H7 (cell line): ENCODE data around the gene DNM3. TPM values are rescaled to one million over a fixed set of nuclear protein-coding genes. Genes with fewer than 3 reads are reported as not detected.

Experiments used
- DNase-seq: peaks from one replicate; pipeline ENCODE4 v3.0.0; 2012
- H3K27me3 ChIP-seq: 2 replicates; pipeline ENCODE4 v1.6.0; 2011; ENCODE audit warnings: mild to moderate bottlenecking, low read length; ENCODE audit not compliant: control insufficient read depth, insufficient read depth
- H3K36me3 ChIP-seq: replicated peaks from 2 replicates; pipeline ENCODE4 v1.5.1; 2011; ENCODE audit warnings: low read length; ENCODE audit not compliant: control insufficient read depth, insufficient read depth
- H3K4me3 ChIP-seq: 2 replicates; pipeline ENCODE4 v1.5.1; 2011; ENCODE audit warnings: low read depth, mild to moderate bottlenecking, control low read depth, low read length, moderate library complexity; ENCODE audit not compliant: insufficient read depth
- total RNA-seq: library from RNA; depleted of rRNA; stranded (reverse); fragments of >200 nt; shearing (Covaris generic); gene quantifications from 2 replicates; pipeline ENCODE4 v1.2.3, GENCODE V29; 2014

The DNM3 gene
- total RNA-seq, 1 experiment from 2014 or later, result 0.73 TPM

GRCh38 chr1:172135978-172136610 lies 294.8 kb downstream of the DNM3 start:
- Histone ChIP-seq H3K27me3 (no peaks in the 10 kb centered on the region), H3K4me3 (no peak overlapping the region), H3K36me3 (no peaks in the 10 kb centered on the region)
- no peak for DNase-seq

DNA sequence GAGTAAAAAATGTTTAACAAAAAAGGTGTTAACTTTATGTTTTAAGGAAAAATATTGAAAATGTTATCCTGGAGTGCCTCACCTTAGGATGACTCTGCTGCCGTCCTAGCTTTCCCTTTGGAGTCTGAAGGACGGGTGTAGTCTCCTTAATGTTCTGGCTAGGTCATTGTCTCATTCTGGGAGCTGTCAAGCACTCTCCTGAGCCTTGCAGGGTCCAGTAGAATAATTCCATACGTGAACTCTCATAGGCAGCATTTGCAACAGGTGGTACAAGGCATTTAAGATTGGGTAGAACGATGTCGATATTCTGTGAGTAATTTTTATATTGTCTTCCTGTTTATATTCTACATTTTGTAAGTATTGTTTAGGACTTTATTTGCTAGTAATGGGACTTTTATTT lies 295.6 kb downstream of the DNM3 start:
- Histone ChIP-seq H3K36me3 (no peaks in the 10 kb centered on the region), H3K4me3 (no peak overlapping the region), H3K27me3 (no peaks in the 10 kb centered on the region)
- DNase-seq, result no peak

GRCh38 chr1:172137703-172138454 lies 296.6 kb downstream of the DNM3 start:
- H3K27me3 ChIP-seq, result no peaks in the 10 kb centered on the region
- no peaks in the 10 kb centered on the region for H3K36me3 ChIP-seq
- DNase-seq, result no peak
- no peak overlapping the region for H3K4me3 ChIP-seq

DNA sequence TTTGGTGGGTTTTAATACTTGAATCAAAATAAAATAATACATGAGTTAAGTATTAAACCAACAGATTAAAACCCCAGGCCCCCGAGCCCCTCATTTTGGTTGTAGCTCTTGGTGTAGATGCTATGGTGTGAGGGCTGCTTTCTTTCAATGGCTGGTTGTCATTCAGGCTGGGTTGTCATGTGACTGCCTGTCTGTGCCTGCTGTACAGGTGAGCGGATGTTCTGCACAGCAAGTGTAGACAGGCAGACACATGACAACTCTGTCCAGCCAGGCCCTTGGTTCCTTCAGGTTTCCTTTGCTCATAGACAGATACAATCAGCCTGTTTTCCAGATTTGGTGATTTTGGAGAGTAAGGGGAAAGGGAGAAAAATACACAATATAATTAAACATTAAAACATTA lies 297.3 kb downstream of the DNM3 start:
- Histone ChIP-seq H3K4me3 (no peak overlapping the region), H3K27me3 (no peaks in the 10 kb centered on the region), H3K36me3 (no peaks in the 10 kb centered on the region)
- DNase-seq, result no peak

- H3K36me3 ChIP-seq, result no peaks in the 10 kb centered on the region
- no peaks in the 10 kb centered on the region for H3K27me3 ChIP-seq
- DNase-seq, result no peak
- H3K4me3 ChIP-seq, result no peak overlapping the region
Observed at GRCh38 chr1:172139196-172139595, 297.9 kb downstream of the DNM3 start.

GRCh38 chr1:172140072-172140471 lies 298.8 kb downstream of the DNM3 start:
- no peaks in the 10 kb centered on the region for H3K36me3 ChIP-seq
- no peaks in the 10 kb centered on the region for H3K27me3 ChIP-seq
- no peak overlapping the region for H3K4me3 ChIP-seq
- no peak for DNase-seq

DNA sequence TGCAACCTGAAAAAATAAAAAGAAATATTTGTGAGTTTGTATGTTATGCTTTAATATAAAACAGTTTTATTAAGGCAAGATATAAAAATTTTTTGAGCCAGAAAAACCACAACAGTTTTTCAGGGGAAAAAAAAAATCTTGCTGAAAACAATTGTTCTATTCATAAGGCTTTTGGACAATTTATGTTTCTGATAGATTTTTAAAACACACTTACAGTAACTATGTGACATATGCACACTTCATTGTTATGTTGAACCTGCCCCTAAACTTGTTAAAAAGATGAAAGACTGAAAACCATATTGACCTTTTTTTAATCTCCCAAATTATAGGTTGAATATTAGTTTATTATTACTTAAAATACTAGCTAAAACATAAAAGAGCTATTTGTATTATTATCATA lies 299.3 kb downstream of the DNM3 start:
- no peak overlapping the region for H3K4me3 ChIP-seq
- DNase-seq, result no peak
- H3K27me3 ChIP-seq, result no peaks in the 10 kb centered on the region
- no peaks in the 10 kb centered on the region for H3K36me3 ChIP-seq

- Histone ChIP-seq H3K27me3 (no peaks in the 10 kb centered on the region), H3K4me3 (no peak overlapping the region), H3K36me3 (no peaks in the 10 kb centered on the region)
- no peak for DNase-seq
Observed at GRCh38 chr1:172141341-172141881, 300.1 kb downstream of the DNM3 start.

DNA sequence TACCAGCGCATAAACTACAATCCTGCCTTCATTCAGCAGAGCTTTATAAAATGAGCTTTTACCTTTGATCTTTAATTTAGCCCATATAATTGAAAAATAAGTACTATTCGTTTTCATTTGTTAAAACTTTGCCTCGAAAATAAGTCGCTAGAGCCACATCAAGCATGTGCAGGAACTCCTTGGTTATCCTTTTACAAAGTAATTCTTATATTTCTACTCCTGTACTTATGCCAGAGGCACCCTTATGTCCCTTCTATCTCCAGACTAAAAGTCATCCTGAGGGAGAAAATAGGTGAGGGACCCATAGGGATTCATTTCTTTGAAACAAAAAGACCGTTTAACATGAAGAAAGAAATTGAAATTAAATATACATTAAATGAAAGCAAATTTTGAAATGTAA lies 301.0 kb downstream of the DNM3 start:
- Histone ChIP-seq H3K36me3 (no peaks in the 10 kb centered on the region), H3K27me3 (no peaks in the 10 kb centered on the region), H3K4me3 (no peak overlapping the region)
- DNase-seq, result no peak

- Histone ChIP-seq H3K36me3 (no peaks in the 10 kb centered on the region), H3K4me3 (no peak overlapping the region), H3K27me3 (no peaks in the 10 kb centered on the region)
- DNase-seq, result no peak
Observed at GRCh38 chr1:172143384-172144055, 302.2 kb downstream of the DNM3 start.

DNA sequence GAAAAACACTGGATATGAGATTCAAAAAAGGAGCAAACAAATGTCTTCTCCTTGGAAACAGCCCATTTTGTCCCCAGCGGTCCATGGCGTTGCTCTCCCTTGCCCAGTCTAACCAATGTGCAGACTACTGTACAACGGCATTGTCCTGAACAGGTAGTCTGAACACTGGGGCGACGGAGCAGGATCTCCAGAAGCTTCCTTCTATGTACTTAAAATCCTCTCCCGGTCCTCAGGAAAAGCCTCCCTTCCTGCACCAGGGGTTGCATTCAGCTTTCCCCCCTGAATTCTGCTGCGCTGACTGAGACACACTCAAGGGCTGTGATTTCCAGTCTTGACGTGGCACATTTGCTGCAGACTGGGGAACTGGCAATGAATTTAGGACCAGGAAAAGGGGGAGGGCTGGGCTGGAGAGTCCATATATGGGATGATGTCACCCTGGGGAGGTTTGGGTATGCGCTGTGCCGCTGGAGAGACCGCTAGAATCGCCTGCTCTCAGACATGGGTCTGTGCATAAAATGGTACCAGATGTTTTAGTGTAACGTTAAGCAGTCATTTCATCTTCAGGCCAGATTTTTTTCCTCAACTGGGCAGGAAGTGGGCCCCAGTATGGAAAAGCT lies 303.3 kb downstream of the DNM3 start:
- H3K36me3 ChIP-seq, result no peaks in the 10 kb centered on the region
- H3K27me3 ChIP-seq, result no peaks in the 10 kb centered on the region
- no peak overlapping the region for H3K4me3 ChIP-seq
- no peak for DNase-seq

DNA sequence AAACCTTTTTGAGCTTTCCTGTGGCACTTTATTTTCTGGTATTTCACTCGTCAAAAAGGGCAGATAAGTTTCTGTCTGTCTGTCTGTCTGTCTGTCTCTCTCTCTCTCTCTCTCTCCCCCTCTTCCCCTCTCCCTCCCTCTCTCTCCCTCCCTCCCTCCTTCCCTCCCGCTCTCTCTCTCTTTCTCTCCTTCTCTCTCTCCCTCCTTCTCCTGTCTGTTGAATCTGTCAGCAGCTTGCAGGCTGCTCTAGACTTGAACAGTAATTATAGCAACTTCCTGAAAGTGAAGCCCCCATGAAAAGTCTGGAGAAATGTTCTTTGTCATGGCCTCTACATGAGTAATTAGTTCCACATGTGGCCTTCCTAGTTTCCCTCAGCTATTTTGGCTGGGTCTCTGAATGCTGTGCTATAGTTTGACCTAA lies 303.9 kb downstream of the DNM3 start:
- DNase-seq, result no peak
- Histone ChIP-seq H3K36me3 (no peaks in the 10 kb centered on the region), H3K4me3 (no peak overlapping the region), H3K27me3 (no peaks in the 10 kb centered on the region)

DNA sequence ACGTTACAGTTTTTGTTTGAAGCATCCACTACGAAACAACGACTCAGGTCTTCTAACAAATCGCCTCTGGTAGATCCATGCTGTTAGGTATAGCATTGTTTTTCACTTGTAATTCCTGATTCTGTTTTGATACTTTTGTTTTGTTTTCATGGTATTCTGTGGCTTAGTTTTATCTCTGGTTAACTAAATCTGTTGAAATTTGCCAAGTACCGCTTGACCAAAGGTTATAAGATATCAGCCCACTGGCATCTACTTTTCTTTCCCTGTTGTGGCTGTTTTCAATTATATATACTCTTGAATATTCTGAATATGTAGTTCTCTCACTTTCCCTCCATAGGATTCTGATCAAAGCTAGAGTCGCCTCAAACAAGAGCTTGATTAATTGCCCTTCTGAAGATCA lies 304.4 kb downstream of the DNM3 start:
- Histone ChIP-seq H3K36me3 (no peaks in the 10 kb centered on the region), H3K4me3 (no peak overlapping the region), H3K27me3 (no peaks in the 10 kb centered on the region)
- no peak for DNase-seq

DNA sequence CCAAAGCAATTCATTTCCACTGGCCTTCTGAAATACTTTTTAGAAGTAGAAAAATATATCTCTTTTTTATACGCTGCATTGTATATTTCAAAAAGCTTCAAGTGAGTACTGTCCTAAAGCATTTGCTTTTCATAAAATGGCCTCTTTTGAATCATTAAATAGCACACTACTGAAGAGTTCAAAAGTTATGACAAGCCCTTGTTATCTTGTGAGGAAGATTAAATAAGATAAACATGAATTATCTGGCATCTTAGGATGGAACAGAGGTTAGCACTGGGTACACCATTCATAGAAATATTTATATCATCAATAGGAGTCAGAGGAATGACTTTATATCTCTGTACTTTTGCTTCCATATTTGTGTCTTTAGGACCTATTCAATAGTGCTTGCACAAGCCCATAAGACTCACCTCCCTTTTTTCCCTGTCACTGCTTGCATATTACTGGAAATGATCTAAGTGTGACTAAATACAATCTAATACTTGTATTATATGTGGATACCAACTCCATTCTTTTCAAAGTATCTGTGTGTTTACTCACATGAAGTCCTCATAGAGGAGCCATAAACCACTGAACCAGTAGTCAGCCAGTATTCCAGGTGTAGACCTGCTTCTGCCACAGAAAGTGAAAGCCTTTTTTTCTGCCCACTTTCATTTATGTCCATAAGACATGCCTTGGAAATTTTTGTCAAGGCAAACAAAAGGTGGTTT lies 305.0 kb downstream of the DNM3 start:
- no peaks in the 10 kb centered on the region for H3K36me3 ChIP-seq
- DNase-seq, result no peak
- H3K4me3 ChIP-seq, result no peak overlapping the region
- no peaks in the 10 kb centered on the region for H3K27me3 ChIP-seq
